ENCODE measurements around the gene RPL14.

Gene RPL14

GRCh38 chr3:40461161-40461560 is 4.0 kb downstream of the RPL14 start:
- TF ChIP-seq SIN3A (IDR thresholded peaks at IDR 0.05; ENCODE audit: borderline replicate concordance, insufficient read depth, low read length) (no peak), TAF1 (IDR thresholded peaks at IDR 0.05; ENCODE audit: borderline replicate concordance, insufficient read depth, low read length) (no peak), POLR2AphosphoS5 (IDR thresholded peaks at IDR 0.05; ENCODE audit: low read depth, low read length) (no peak; the same call in 1 of the 2 replicates), FOXP2 (optimal IDR thresholded peaks at IDR 0.05; ENCODE audit: borderline replicate concordance, extremely low read depth, extremely low read length, insufficient read depth) (no peak), REST (IDR thresholded peaks at IDR 0.05; ENCODE audit: insufficient read depth in 1 of 2, low read depth in 2 of 2, low read length in 2 of 2) (no peak)

GRCh38 chr3:40463579-40463978 is 6.4 kb downstream of the RPL14 start:
- TF ChIP-seq TAF1 (IDR thresholded peaks at IDR 0.05; ENCODE audit: borderline replicate concordance, insufficient read depth, low read length) = no peak
- no peak for TF ChIP-seq SIN3A (IDR thresholded peaks at IDR 0.05; ENCODE audit: borderline replicate concordance, insufficient read depth, low read length)
- TF ChIP-seq REST (IDR thresholded peaks at IDR 0.05; ENCODE audit: insufficient read depth in 1 of 2, low read depth in 2 of 2, low read length in 2 of 2) = no peak
- no peak for TF ChIP-seq POLR2AphosphoS5 (IDR thresholded peaks at IDR 0.05; ENCODE audit: low read depth, low read length)
- no peak for TF ChIP-seq FOXP2 (optimal IDR thresholded peaks at IDR 0.05; ENCODE audit: borderline replicate concordance, extremely low read depth, extremely low read length, insufficient read depth)

GRCh38 chr3:40464339-40465110 is 7.4 kb downstream of the RPL14 start:
- TF ChIP-seq TAF1 (IDR thresholded peaks at IDR 0.05; ENCODE audit: borderline replicate concordance, insufficient read depth, low read length) = no peak
- no peak for TF ChIP-seq FOXP2 (optimal IDR thresholded peaks at IDR 0.05; ENCODE audit: borderline replicate concordance, extremely low read depth, extremely low read length, insufficient read depth)
- TF ChIP-seq SIN3A (IDR thresholded peaks at IDR 0.05; ENCODE audit: borderline replicate concordance, insufficient read depth, low read length) = no peak
- no peak for TF ChIP-seq REST (IDR thresholded peaks at IDR 0.05; ENCODE audit: insufficient read depth in 1 of 2, low read depth in 2 of 2, low read length in 2 of 2)
- TF ChIP-seq POLR2AphosphoS5 (IDR thresholded peaks at IDR 0.05; ENCODE audit: low read depth, low read length) = peak; percentile 17; the same call in 1 of the 2 replicates

- TF ChIP-seq TAF1 (IDR thresholded peaks at IDR 0.05; ENCODE audit: borderline replicate concordance, insufficient read depth, low read length) = no peak
- TF ChIP-seq REST (IDR thresholded peaks at IDR 0.05; ENCODE audit: insufficient read depth in 1 of 2, low read depth in 2 of 2, low read length in 2 of 2) = no peak
- no peak for TF ChIP-seq FOXP2 (optimal IDR thresholded peaks at IDR 0.05; ENCODE audit: borderline replicate concordance, extremely low read depth, extremely low read length, insufficient read depth)
- TF ChIP-seq SIN3A (IDR thresholded peaks at IDR 0.05; ENCODE audit: borderline replicate concordance, insufficient read depth, low read length) = no peak
- TF ChIP-seq POLR2AphosphoS5 (IDR thresholded peaks at IDR 0.05; ENCODE audit: low read depth, low read length) = no peak
Measured at GRCh38 chr3:40465111-40465407, 7.9 kb downstream of the RPL14 start.
